PFSK-1 (cell line): ENCODE data around the gene PAQR4.

Source experiments
- FOXP2 ChIP-seq: optimal IDR thresholded peaks from 2 replicates; pipeline ENCODE3; 2011; ENCODE audit warnings: borderline replicate concordance, control low read depth, inconsistent platforms; ENCODE audit not compliant: insufficient read depth; ENCODE audit errors: extremely low read length, extremely low read depth
- POLR2AphosphoS5 ChIP-seq: IDR thresholded peaks from 2 replicates; pipeline ENCODE4 v1.6.1; 2012; ENCODE audit warnings: low read depth, mild to moderate bottlenecking, control low read depth, low read length, moderate library complexity
- REST ChIP-seq, 2 experiments: IDR thresholded peaks; 2 replicates each; pipeline versions ENCODE4 v1.6.1 to v1.8.0; 2011 to 2012; ENCODE audit warnings: low read depth in 2 of 2, low read length in 2 of 2, control low read depth in 1 of 2, inconsistent platforms in 1 of 2, mild to moderate bottlenecking in 1 of 2, moderate library complexity in 1 of 2; ENCODE audit not compliant: insufficient read depth in 1 of 2
- SIN3A ChIP-seq: IDR thresholded peaks from 2 replicates; pipeline ENCODE4 v1.6.1; 2012; ENCODE audit warnings: mild to moderate bottlenecking, low read length, moderate library complexity, borderline replicate concordance; ENCODE audit not compliant: insufficient read depth
- TAF1 ChIP-seq: IDR thresholded peaks from 2 replicates; pipeline ENCODE4 v1.6.1; 2012; ENCODE audit warnings: low read length, control low read depth, borderline replicate concordance; ENCODE audit not compliant: insufficient read depth

The PAQR4 gene

GRCh38 chr16:2977440-2977839 lies 8.3 kb downstream of the PAQR4 start:
- TF ChIP-seq REST (IDR thresholded peaks at IDR 0.05; ENCODE audit: insufficient read depth in 1 of 2, low read depth in 2 of 2, low read length in 2 of 2), result no peak
- TF ChIP-seq FOXP2, result no peak
- TF ChIP-seq SIN3A, result no peak
- no peak for TF ChIP-seq POLR2AphosphoS5
- no peak for TF ChIP-seq TAF1

GRCh38 chr16:2979669-2980226 lies 10.6 kb downstream of the PAQR4 start:
- TF ChIP-seq REST (IDR thresholded peaks at IDR 0.05; ENCODE audit: insufficient read depth in 1 of 2, low read depth in 2 of 2, low read length in 2 of 2), result no peak
- TF ChIP-seq TAF1, result 0 out of 2 replicates have a peak, but pooled peaks have one; percentile 31
- TF ChIP-seq SIN3A, result no peak

- TF ChIP-seq TAF1 (peak; percentile 67; the same call in 1 of the 2 replicates), FOXP2 (no peak), POLR2AphosphoS5 (peak; percentile 91)
Observed at GRCh38 chr16:2980227-2981176, 11.4 kb downstream of the PAQR4 start, which contains the start of gene PKMYT1. TSS of gene PKMYT1 (minus strand) at chr16:2980446. CDS start at chr16:2979657, 789 bp downstream.

- TF ChIP-seq TAF1 (no peak), POLR2AphosphoS5 (no peak), SIN3A (no peak), REST (IDR thresholded peaks at IDR 0.05; ENCODE audit: insufficient read depth in 1 of 2, low read depth in 2 of 2, low read length in 2 of 2) (no peak), FOXP2 (no peak)
Observed at GRCh38 chr16:2981177-2981898, 12.2 kb downstream of the PAQR4 start.

GRCh38 chr16:2981899-2982250 lies 12.7 kb downstream of the PAQR4 start:
- TF ChIP-seq FOXP2 (no peak), POLR2AphosphoS5 (no peak), SIN3A (no peak), REST (IDR thresholded peaks at IDR 0.05; ENCODE audit: insufficient read depth in 1 of 2, low read depth in 2 of 2, low read length in 2 of 2) (no peak), TAF1 (no peak)
